Measurements from ENCODE around the gene BICRA. TPM values are rescaled to one million over a fixed set of nuclear protein-coding genes. Genes with fewer than 3 reads are reported as not detected.

Gene BICRA
- total and polyA plus RNA-seq, 2 of the 4 experiments (the other 2 are of a cell fraction), result 1.8 to 3.5 TPM

- H3K27ac ChIP-seq (ENCODE audit: insufficient read depth, low read length), result no peak overlapping the region
- ChIA-PET CTCF (interaction anchor here (1.5 kb wide), 1 partner anchor 22 kb away, joined by 3 read pairs; no protein-coding TSS in a partner anchor), POLR2A (ENCODE audit: unreplicated experiment) (no interaction called here)
- H2BK5ac ChIP-seq (ENCODE audit: low read depth, low read length, poor library complexity, severe bottlenecking), result no peak overlapping the region
- peaks cover 17% of the 10 kb centered on the region for H3K4me1 ChIP-seq (ENCODE audit: control insufficient read depth, insufficient read depth, low read length)
- no peak overlapping the region for H3K18ac ChIP-seq (ENCODE audit: low read depth, low read length)
- no peak overlapping the region for H4K8ac ChIP-seq (ENCODE audit: low read depth in 2 of 2, low read length in 2 of 2)
- peaks cover 20 to 65% of the 10 kb centered on the region in 2 experiments for H3K79me1 ChIP-seq (ENCODE audit: low read depth in 1 of 2, low read length in 2 of 2)
- H3K27me3 ChIP-seq (ENCODE audit: control insufficient read depth, insufficient read depth, low read length), result no peaks in the 10 kb centered on the region
- peaks cover 18% of the 10 kb centered on the region for H4K20me1 ChIP-seq (ENCODE audit: insufficient read depth, low read length)
- 0 out of 2 replicates have a peak, but pooled peaks cover 4% of the 10 kb centered on the region for H3K9me1 ChIP-seq (ENCODE audit: insufficient read depth, low read length)
- H2AK5ac ChIP-seq (ENCODE audit: low read depth, low read length), result no peak overlapping the region
- no peak overlapping the region for H2AK9ac ChIP-seq (replicated peaks; ENCODE audit: low read depth, low read length, poor library complexity)
- H2BK20ac ChIP-seq (ENCODE audit: low read depth, low read length), result no peak overlapping the region
- no peak overlapping the region for H3K4ac ChIP-seq (ENCODE audit: low read depth, low read length)
- H2BK120ac ChIP-seq (ENCODE audit: low read depth, low read length), result no peak overlapping the region
- H3K4me2 ChIP-seq (ENCODE audit: low read depth, low read length), result no peak overlapping the region
- H2AFZ ChIP-seq (replicated peaks; ENCODE audit: low read length, poor library complexity), result no peak overlapping the region
- H4K5ac ChIP-seq (ENCODE audit: low read depth, low read length), result no peak overlapping the region
- no peak overlapping the region for H3K14ac ChIP-seq (replicated peaks; ENCODE audit: low read depth, low read length)
- dilution Hi-C loops (cut with HindIII; ENCODE audit: low sequenced_read_pairs, unreplicated experiment), result no loop called here
- intact Hi-C loops (cut with micrococcal nuclease), result no loop called here
- in situ Hi-C loops (cut with MboI; ENCODE audit: low sequenced_read_pairs), result no loop called here
- DNase-seq (no peak), ATAC-seq (ENCODE audit: low read depth) (no peak)
- no TSS peak for BruUV-seq (replicated peaks)
- H4K91ac ChIP-seq (ENCODE audit: insufficient read depth, low read depth, low read length), result no peak overlapping the region
- no peak overlapping the region for H3K23ac ChIP-seq (ENCODE audit: low read depth, low read length)
- H3K56ac ChIP-seq (ENCODE audit: extremely low read depth, insufficient read depth, low read length), result no peak overlapping the region
- peaks cover 54% of the 10 kb centered on the region for H3K36me3 ChIP-seq (ENCODE audit: control insufficient read depth, insufficient read depth, low read length)
- no peak overlapping the region for H3K9ac ChIP-seq (ENCODE audit: low read depth, low read length)
- peaks cover 6% of the 10 kb centered on the region; the same call in 1 of the 2 replicates for H3K9me3 ChIP-seq (ENCODE audit: control insufficient read depth, insufficient read depth, low read length)
- no peak for TF ChIP-seq USF2 (IDR thresholded peaks at IDR 0.05; ENCODE audit: low read depth, low read length)
- no peak for TF ChIP-seq MAZ (IDR thresholded peaks at IDR 0.05; ENCODE audit: borderline replicate concordance, low read depth, low read length)
- TF ChIP-seq RFX5 (IDR thresholded peaks at IDR 0.05; ENCODE audit: low read depth, low read length), result no peak
- H2BK15ac ChIP-seq (ENCODE audit: low read depth, low read length), result no peak overlapping the region
- H3K4me3 ChIP-seq (ENCODE audit: insufficient read depth, low read depth, low read length), result no peak overlapping the region
- 92% methylated on average over 33 of the region's 48 CpGs; no CpG with 5 or more reads in 1 of the 2 experiments for WGBS, 2 experiments (ENCODE audit: extremely low coverage in 2 of 2, insufficient read length in 1 of 2)
Measured at GRCh38 chr19:47740866-47741519, 132.1 kb downstream of the BICRA start.
